Measurements from ENCODE around the gene HHAT.

HHAT gene

GRCh38 chr1:210437781-210438180 lies 109.1 kb downstream of the HHAT start:
- no peak for DNase-seq (ENCODE audit: low read depth in 2 of 2, low spot score in 1 of 2)

- DNase-seq (ENCODE audit: low read depth in 2 of 2, low spot score in 1 of 2): no peak
These were observed 110.5 kb downstream of the HHAT start for GRCh38 chr1:210438928-210439841.

GRCh38 chr1:210440081-210440480 lies 111.4 kb downstream of the HHAT start:
- no peak for DNase-seq (ENCODE audit: low read depth in 2 of 2, low spot score in 1 of 2)

GRCh38 chr1:210441028-210441427 lies 112.3 kb downstream of the HHAT start:
- no peak for DNase-seq (ENCODE audit: low read depth in 2 of 2, low spot score in 1 of 2)

GRCh38 chr1:210445485-210445884 lies 116.8 kb downstream of the HHAT start:
- no peak for DNase-seq (ENCODE audit: low read depth in 2 of 2, low spot score in 1 of 2)

- no peak for DNase-seq (ENCODE audit: low read depth in 2 of 2, low spot score in 1 of 2)
These were observed 117.2 kb downstream of the HHAT start for GRCh38 chr1:210445931-210446330.

- DNase-seq (ENCODE audit: low read depth in 2 of 2, low spot score in 1 of 2): peak; percentile 35 to 54
These were observed 117.8 kb downstream of the HHAT start for GRCh38 chr1:210446479-210446878.

- no peak for DNase-seq (ENCODE audit: low read depth in 2 of 2, low spot score in 1 of 2)
These were observed 118.9 kb downstream of the HHAT start for GRCh38 chr1:210447456-210448057.

- DNase-seq (ENCODE audit: low read depth in 2 of 2, low spot score in 1 of 2): no peak
These were observed 119.7 kb downstream of the HHAT start for GRCh38 chr1:210448297-210448892.

- no peak for DNase-seq (ENCODE audit: low read depth in 2 of 2, low spot score in 1 of 2)
These were observed 127.3 kb downstream of the HHAT start for GRCh38 chr1:210455840-210456603.

GRCh38 chr1:210456731-210457255 lies 128.1 kb downstream of the HHAT start:
- no peak for DNase-seq (ENCODE audit: low read depth in 2 of 2, low spot score in 1 of 2)

GRCh38 chr1:210457568-210457967 lies 128.9 kb downstream of the HHAT start:
- DNase-seq (ENCODE audit: low read depth in 2 of 2, low spot score in 1 of 2): no peak

- DNase-seq (ENCODE audit: low read depth in 2 of 2, low spot score in 1 of 2): no peak
These were observed 135.9 kb downstream of the HHAT start for GRCh38 chr1:210464519-210465039.

- no peak for DNase-seq (ENCODE audit: low read depth in 2 of 2, low spot score in 1 of 2)
These were observed 136.4 kb downstream of the HHAT start for GRCh38 chr1:210465150-210465549.

- no peak for DNase-seq (ENCODE audit: low read depth in 2 of 2, low spot score in 1 of 2)
These were observed 138.8 kb downstream of the HHAT start for GRCh38 chr1:210467440-210468043.

- DNase-seq (ENCODE audit: low read depth in 2 of 2, low spot score in 1 of 2): no peak
These were observed 140.7 kb downstream of the HHAT start for GRCh38 chr1:210469441-210469840.

GRCh38 chr1:210475321-210475720 lies 146.6 kb downstream of the HHAT start:
- DNase-seq (ENCODE audit: low read depth in 2 of 2, low spot score in 1 of 2): no peak

- no peak for DNase-seq (ENCODE audit: low read depth in 2 of 2, low spot score in 1 of 2)
These were observed 147.1 kb downstream of the HHAT start for GRCh38 chr1:210475806-210476205.

GRCh38 chr1:210476730-210477129 lies 148.0 kb downstream of the HHAT start:
- no peak for DNase-seq (ENCODE audit: low read depth in 2 of 2, low spot score in 1 of 2)

- no peak for DNase-seq (ENCODE audit: low read depth in 2 of 2, low spot score in 1 of 2)
These were observed 148.7 kb downstream of the HHAT start for GRCh38 chr1:210477328-210477924.

All from stimulated activated CD8-positive, alpha-beta memory T cell treated with anti-CD3 and anti-CD28 coated beads, Interleukin-4, amount 100 ng/mL, for 1 hour (primary cell).